Stimulated activated naive CD8-positive, alpha-beta T cell treated with anti-CD3 and anti-CD28 coated beads, Interleukin-15, Interleukin-2, amounts not matched to agents 100 ng/mL and 50 ng/mL, for 24 hours (primary cell): Measurements from ENCODE around the gene MMP24.
"Not testable (repeated sequence)": the region's sequence is repeated elsewhere in the genome, so short reads cannot be mapped to it uniquely, and the experiment has no call there.

Experiments
- H3K27ac Mint-ChIP-seq: one replicate; pipeline ENCODE4 v1.8.0; 2021; ENCODE audit warnings: mild to moderate bottlenecking, mixed read lengths
- H3K27me3 Mint-ChIP-seq: one replicate; pipeline ENCODE4 v1.8.0; 2021; ENCODE audit warnings: mixed read lengths
- H3K36me3 Mint-ChIP-seq: one replicate; pipeline ENCODE4 v1.8.0; 2021; ENCODE audit warnings: low read depth, mixed read lengths
- H3K4me1 Mint-ChIP-seq: one replicate; pipeline ENCODE4 v1.8.0; 2021; ENCODE audit warnings: low read depth, mixed read lengths
- H3K4me3 Mint-ChIP-seq: one replicate; pipeline ENCODE4 v1.8.0; 2021; ENCODE audit warnings: mild to moderate bottlenecking, mixed read lengths
- H3K9me3 Mint-ChIP-seq: one replicate; pipeline ENCODE4 v1.8.0; 2021; ENCODE audit warnings: mixed read lengths

MMP24 gene

GRCh38 chr20:35238735-35239134 lies 12.2 kb downstream of the MMP24 start:
- H3K4me3 Mint-ChIP-seq = no peak overlapping the region
- no peaks in the 10 kb centered on the region for H3K9me3 Mint-ChIP-seq
- no peaks in the 10 kb centered on the region for H3K4me1 Mint-ChIP-seq
- H3K27me3 Mint-ChIP-seq = no peaks in the 10 kb centered on the region
- H3K36me3 Mint-ChIP-seq = peaks cover 8% of the 10 kb centered on the region
- H3K27ac Mint-ChIP-seq = no peak overlapping the region

- H3K4me3 Mint-ChIP-seq = no peak overlapping the region
- no peaks in the 10 kb centered on the region for H3K4me1 Mint-ChIP-seq
- H3K27ac Mint-ChIP-seq = no peak overlapping the region
- peaks cover 3% of the 10 kb centered on the region for H3K36me3 Mint-ChIP-seq
- no peaks in the 10 kb centered on the region for H3K9me3 Mint-ChIP-seq
- no peaks in the 10 kb centered on the region for H3K27me3 Mint-ChIP-seq
Observed at GRCh38 chr20:35240083-35240810, 13.8 kb downstream of the MMP24 start.

GRCh38 chr20:35240811-35241293 lies 14.4 kb downstream of the MMP24 start:
- no peaks in the 10 kb centered on the region for H3K4me1 Mint-ChIP-seq
- H3K27ac Mint-ChIP-seq = no peak overlapping the region
- no peaks in the 10 kb centered on the region for H3K9me3 Mint-ChIP-seq
- H3K36me3 Mint-ChIP-seq = peaks cover 3% of the 10 kb centered on the region
- no peak overlapping the region for H3K4me3 Mint-ChIP-seq
- no peaks in the 10 kb centered on the region for H3K27me3 Mint-ChIP-seq

- Mint-ChIP-seq H3K36me3 (peaks cover 4% of the 10 kb centered on the region), H3K9me3 (no peaks in the 10 kb centered on the region), H3K4me1 (no peaks in the 10 kb centered on the region), H3K27me3 (no peaks in the 10 kb centered on the region), H3K4me3 (no peak overlapping the region), H3K27ac (no peak overlapping the region)
Observed at GRCh38 chr20:35243317-35243716, 16.8 kb downstream of the MMP24 start.

GRCh38 chr20:35243986-35244385 lies 17.5 kb downstream of the MMP24 start:
- Mint-ChIP-seq H3K4me1 (no peaks in the 10 kb centered on the region), H3K27me3 (no peaks in the 10 kb centered on the region), H3K4me3 (no peak overlapping the region), H3K36me3 (peaks cover 4% of the 10 kb centered on the region), H3K9me3 (no peaks in the 10 kb centered on the region), H3K27ac (no peak overlapping the region)

GRCh38 chr20:35246723-35247122 lies 20.2 kb downstream of the MMP24 start:
- H3K4me1 Mint-ChIP-seq = peaks cover 12% of the 10 kb centered on the region
- no peaks in the 10 kb centered on the region for H3K27me3 Mint-ChIP-seq
- peaks cover 4% of the 10 kb centered on the region for H3K36me3 Mint-ChIP-seq
- no peaks in the 10 kb centered on the region for H3K9me3 Mint-ChIP-seq
- H3K4me3 Mint-ChIP-seq = no peak overlapping the region
- no peak overlapping the region for H3K27ac Mint-ChIP-seq

- Mint-ChIP-seq H3K4me1 (peaks cover 21% of the 10 kb centered on the region), H3K4me3 (no peak overlapping the region), H3K27me3 (no peaks in the 10 kb centered on the region), H3K36me3 (peaks cover 4% of the 10 kb centered on the region), H3K9me3 (no peaks in the 10 kb centered on the region), H3K27ac (no peak overlapping the region)
Observed at GRCh38 chr20:35248641-35249475, 22.4 kb downstream of the MMP24 start.

GRCh38 chr20:35251613-35251940 lies 25.1 kb downstream of the MMP24 start:
- Mint-ChIP-seq H3K27me3 (no peaks in the 10 kb centered on the region), H3K36me3 (peaks cover 7% of the 10 kb centered on the region), H3K4me3 (no peak overlapping the region), H3K9me3 (no peaks in the 10 kb centered on the region), H3K4me1 (peaks cover 21% of the 10 kb centered on the region), H3K27ac (no peak overlapping the region)

- Mint-ChIP-seq H3K4me1 (peaks cover 21% of the 10 kb centered on the region), H3K27me3 (no peaks in the 10 kb centered on the region), H3K27ac (peak overlapping the region; percentile 77), H3K36me3 (peaks cover 4% of the 10 kb centered on the region), H3K9me3 (no peaks in the 10 kb centered on the region), H3K4me3 (no peak overlapping the region)
Observed at GRCh38 chr20:35252037-35252461, 25.6 kb downstream of the MMP24 start.

GRCh38 chr20:35252598-35252997 lies 26.1 kb downstream of the MMP24 start:
- not testable (repeated sequence) for H3K36me3 Mint-ChIP-seq, H3K4me3 Mint-ChIP-seq, H3K27me3 Mint-ChIP-seq, H3K9me3 Mint-ChIP-seq
- Mint-ChIP-seq H3K27ac (peak overlapping the region; percentile 77), H3K4me1 (peaks cover 21% of the 10 kb centered on the region)

GRCh38 chr20:35253010-35253409 lies 26.5 kb downstream of the MMP24 start:
- Mint-ChIP-seq H3K4me3 (no peak overlapping the region), H3K9me3 (no peaks in the 10 kb centered on the region), H3K27me3 (no peaks in the 10 kb centered on the region), H3K36me3 (peaks cover 4% of the 10 kb centered on the region), H3K4me1 (peaks cover 21% of the 10 kb centered on the region), H3K27ac (no peak overlapping the region)

GRCh38 chr20:35254448-35254999 lies 28.0 kb downstream of the MMP24 start:
- peaks cover 21% of the 10 kb centered on the region for H3K4me1 Mint-ChIP-seq
- H3K27ac Mint-ChIP-seq = no peak overlapping the region
- no peak overlapping the region for H3K4me3 Mint-ChIP-seq
- peaks cover 4% of the 10 kb centered on the region for H3K36me3 Mint-ChIP-seq
- no peaks in the 10 kb centered on the region for H3K9me3 Mint-ChIP-seq
- H3K27me3 Mint-ChIP-seq = no peaks in the 10 kb centered on the region

- H3K27ac Mint-ChIP-seq = no peak overlapping the region
- peaks cover 4% of the 10 kb centered on the region for H3K36me3 Mint-ChIP-seq
- H3K4me1 Mint-ChIP-seq = peaks cover 2% of the 10 kb centered on the region
- H3K27me3 Mint-ChIP-seq = no peaks in the 10 kb centered on the region
- H3K9me3 Mint-ChIP-seq = no peaks in the 10 kb centered on the region
- no peak overlapping the region for H3K4me3 Mint-ChIP-seq
Observed at GRCh38 chr20:35257175-35257909, 30.9 kb downstream of the MMP24 start.

- no peak overlapping the region for H3K27ac Mint-ChIP-seq
- H3K9me3 Mint-ChIP-seq = no peaks in the 10 kb centered on the region
- no peaks in the 10 kb centered on the region for H3K36me3 Mint-ChIP-seq
- H3K4me3 Mint-ChIP-seq = no peak overlapping the region
- H3K4me1 Mint-ChIP-seq = no peaks in the 10 kb centered on the region
- no peaks in the 10 kb centered on the region for H3K27me3 Mint-ChIP-seq
Observed at GRCh38 chr20:35260426-35260825, 33.9 kb downstream of the MMP24 start.

GRCh38 chr20:35262321-35262720 lies 35.8 kb downstream of the MMP24 start:
- not testable (repeated sequence) for H3K9me3 Mint-ChIP-seq, H3K36me3 Mint-ChIP-seq, H3K27me3 Mint-ChIP-seq, H3K4me3 Mint-ChIP-seq, H3K27ac Mint-ChIP-seq, H3K4me1 Mint-ChIP-seq
